Eye (tissue), 1 donor: ENCODE results near the gene ABCD3.

Experiments used
- DNase-seq: peaks from one replicate; pipeline ENCODE4 v3.0.0-alpha.2; 2015

Gene ABCD3

GRCh38 chr1:94463765-94464330 is 45.7 kb downstream of the ABCD3 start:
- peak; percentile 12 for DNase-seq

GRCh38 chr1:94468708-94469107 is 50.5 kb downstream of the ABCD3 start:
- DNase-seq: no peak

- DNase-seq: no peak
Measured at GRCh38 chr1:94471271-94471670, 53.1 kb downstream of the ABCD3 start.

- DNase-seq: no peak
Measured at GRCh38 chr1:94475232-94475631, 57.0 kb downstream of the ABCD3 start.

GRCh38 chr1:94479682-94480081 is 61.5 kb downstream of the ABCD3 start:
- no peak for DNase-seq

- peak; percentile 87 for DNase-seq
Measured at GRCh38 chr1:94481473-94481933, 63.3 kb downstream of the ABCD3 start.

- no peak for DNase-seq
Measured at GRCh38 chr1:94486990-94487389, 68.8 kb downstream of the ABCD3 start.

GRCh38 chr1:94490556-94490955 is 72.4 kb downstream of the ABCD3 start:
- no peak for DNase-seq

- DNase-seq: no peak
Measured at GRCh38 chr1:94496076-94496755, 78.0 kb downstream of the ABCD3 start.

- DNase-seq: no peak
Measured at GRCh38 chr1:94501426-94501825, 83.2 kb downstream of the ABCD3 start.

- DNase-seq: no peak
Measured at GRCh38 chr1:94501935-94502334, 83.7 kb downstream of the ABCD3 start.

GRCh38 chr1:94503153-94503552 is 85.0 kb downstream of the ABCD3 start:
- peak; percentile 19 for DNase-seq

GRCh38 chr1:94504601-94505000 is 86.4 kb downstream of the ABCD3 start:
- no peak for DNase-seq

GRCh38 chr1:94512816-94513215 is 94.6 kb downstream of the ABCD3 start:
- no peak for DNase-seq

- DNase-seq: peak; percentile 59
Measured at GRCh38 chr1:94514095-94514727, 96.0 kb downstream of the ABCD3 start.

GRCh38 chr1:94515296-94515947 is 97.2 kb downstream of the ABCD3 start:
- no peak for DNase-seq

- no peak for DNase-seq
Measured at GRCh38 chr1:94519351-94519750, 101.2 kb downstream of the ABCD3 start.

GRCh38 chr1:94522304-94522703 is 104.1 kb downstream of the ABCD3 start:
- DNase-seq: peak; percentile 70

- no peak for DNase-seq
Measured at GRCh38 chr1:94524531-94524930, 106.3 kb downstream of the ABCD3 start.

GRCh38 chr1:94526152-94526980 is 108.2 kb downstream of the ABCD3 start:
- no peak for DNase-seq

- DNase-seq: peak; percentile 57
Measured at GRCh38 chr1:94527447-94528031, 109.3 kb downstream of the ABCD3 start.

- no peak for DNase-seq
Measured at GRCh38 chr1:94528299-94528698, 110.1 kb downstream of the ABCD3 start.
